NCI-H524 (cell line): ENCODE measurements around the gene LCE1B.

Experiments used
- DNase-seq, 2 experiments: peaks; one replicate each; lab custom pipeline; 2025; lab: John Stamatoyannopoulos, UW

LCE1B gene, protein sequence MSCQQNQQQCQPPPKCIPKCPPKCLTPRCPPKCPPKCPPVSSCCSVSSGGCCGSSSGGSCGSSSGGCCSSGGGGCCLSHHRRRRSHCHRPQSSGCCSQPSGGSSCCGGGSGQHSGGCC

DNA sequence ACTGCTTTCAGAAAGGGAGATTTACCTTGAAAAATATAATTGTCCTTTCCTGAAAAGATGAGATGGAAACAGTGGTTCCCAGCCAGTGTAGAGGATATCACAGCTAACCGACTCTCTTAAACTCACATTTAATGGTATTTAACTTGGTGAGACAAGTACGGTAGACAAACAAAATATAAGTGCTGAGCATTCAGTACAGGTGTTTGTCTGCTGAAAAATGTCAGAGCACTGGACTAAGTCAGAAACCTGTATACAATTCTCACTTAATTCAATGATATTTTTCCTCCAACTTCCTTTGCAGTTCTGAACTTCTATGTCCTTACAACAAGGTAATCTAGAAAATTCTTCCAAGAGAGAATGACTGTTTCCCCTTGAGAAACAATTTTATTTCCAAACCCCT lies at the start of gene LCE1B:
Gene LCE1B, plus strand, starts transcription at position 301 of the 400 bp plus-strand sequence. CDS start 476 bp downstream, outside the sequence.
- no peak for DNase-seq

DNA sequence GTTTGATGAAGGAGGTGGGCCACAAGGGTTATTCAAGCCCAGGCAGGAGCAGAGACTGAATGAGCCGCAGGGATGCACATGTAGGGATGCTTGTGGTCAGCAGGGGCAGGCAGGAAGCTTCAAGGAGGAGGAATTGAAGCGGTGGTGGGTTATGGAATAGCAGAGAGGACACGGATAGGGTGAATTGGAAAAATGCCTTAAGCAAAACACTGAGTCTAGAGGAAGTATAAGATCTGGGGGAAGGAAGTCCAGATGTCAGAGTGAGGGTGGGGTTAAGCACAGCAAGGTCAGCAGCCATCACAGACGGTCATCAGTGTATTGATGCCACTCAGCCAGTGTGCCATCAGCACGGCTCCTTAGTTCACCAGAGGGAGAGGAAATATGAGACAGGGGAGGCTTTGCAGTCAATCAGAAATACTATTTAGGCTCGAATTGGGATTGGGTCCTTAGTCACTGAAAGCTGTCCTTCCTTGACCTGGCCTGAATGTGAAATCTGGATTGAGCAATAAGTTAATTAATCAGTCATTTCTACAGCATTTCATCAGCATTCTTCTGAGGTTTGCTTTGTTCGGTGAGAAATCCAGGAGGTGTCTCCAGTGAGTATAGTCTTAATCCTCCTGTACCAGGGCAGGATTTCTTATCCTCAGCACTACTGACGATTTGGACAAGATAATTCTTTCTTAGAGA lies 42.8 kb upstream of the LCE1B start:
- no peak for DNase-seq

DNA sequence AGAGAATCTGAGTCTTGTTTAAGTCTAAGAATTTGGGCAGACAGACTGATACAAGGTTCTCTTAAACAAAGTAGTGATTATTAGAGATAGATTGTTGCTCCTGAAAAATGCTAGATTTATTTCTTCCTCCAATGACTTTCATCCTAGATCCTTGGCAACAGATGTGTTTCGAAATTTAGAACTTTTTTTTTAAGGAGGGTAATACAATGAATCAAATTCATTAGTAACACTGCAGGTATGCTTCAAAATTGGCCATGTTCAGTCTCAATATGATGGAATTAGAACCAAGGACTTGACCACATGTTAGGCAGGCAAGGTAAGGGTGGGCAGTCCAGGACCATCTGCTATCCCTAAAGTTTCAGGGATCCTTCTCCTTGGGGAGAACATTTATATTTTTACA lies 41.4 kb upstream of the LCE1B start:
- DNase-seq = no peak

DNA sequence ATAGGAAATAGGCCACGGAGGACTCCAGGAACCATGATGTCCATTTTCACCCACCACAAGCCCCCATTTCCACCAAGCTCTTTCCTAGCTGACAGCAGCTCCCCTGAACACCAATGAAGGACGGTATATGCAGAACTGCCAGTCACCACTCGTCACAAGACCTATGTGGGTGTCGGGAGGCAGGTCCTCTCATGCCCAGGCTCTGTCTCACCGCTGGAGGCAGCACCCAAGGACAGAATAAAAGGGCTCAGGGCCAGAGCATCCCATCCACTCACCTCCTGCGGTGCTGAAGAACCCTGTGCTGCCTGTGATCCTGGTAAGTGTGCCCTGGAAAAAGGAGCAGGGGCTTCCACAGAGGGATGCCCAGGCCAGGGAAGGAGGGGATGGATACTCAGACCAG lies 36.9 kb upstream of the LCE1B start, which contains the start of gene LCE1F:
Gene LCE1F, plus strand, starts transcription at position 266 of the 400 bp plus-strand sequence. CDS start 1,232 bp downstream, outside the sequence.
- no peak for DNase-seq

DNA sequence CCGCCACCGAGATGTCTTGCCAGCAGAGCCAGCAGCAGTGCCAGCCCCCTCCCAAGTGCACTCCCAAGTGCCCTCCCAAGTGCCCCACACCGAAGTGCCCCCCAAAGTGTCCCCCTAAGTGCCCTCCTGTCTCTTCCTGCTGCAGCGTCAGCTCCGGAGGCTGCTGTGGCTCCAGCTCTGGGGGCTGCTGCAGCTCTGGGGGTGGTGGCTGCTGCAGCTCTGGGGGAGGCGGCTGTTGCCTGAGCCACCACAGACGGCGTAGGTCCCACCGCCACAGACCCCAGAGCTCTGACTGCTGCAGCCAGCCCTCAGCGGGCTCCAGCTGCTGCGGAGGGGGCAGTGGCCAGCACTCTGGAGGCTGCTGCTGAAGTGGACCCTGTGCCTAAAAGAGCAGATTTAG lies 35.4 kb upstream of the LCE1B start:
- no peak for DNase-seq

DNA sequence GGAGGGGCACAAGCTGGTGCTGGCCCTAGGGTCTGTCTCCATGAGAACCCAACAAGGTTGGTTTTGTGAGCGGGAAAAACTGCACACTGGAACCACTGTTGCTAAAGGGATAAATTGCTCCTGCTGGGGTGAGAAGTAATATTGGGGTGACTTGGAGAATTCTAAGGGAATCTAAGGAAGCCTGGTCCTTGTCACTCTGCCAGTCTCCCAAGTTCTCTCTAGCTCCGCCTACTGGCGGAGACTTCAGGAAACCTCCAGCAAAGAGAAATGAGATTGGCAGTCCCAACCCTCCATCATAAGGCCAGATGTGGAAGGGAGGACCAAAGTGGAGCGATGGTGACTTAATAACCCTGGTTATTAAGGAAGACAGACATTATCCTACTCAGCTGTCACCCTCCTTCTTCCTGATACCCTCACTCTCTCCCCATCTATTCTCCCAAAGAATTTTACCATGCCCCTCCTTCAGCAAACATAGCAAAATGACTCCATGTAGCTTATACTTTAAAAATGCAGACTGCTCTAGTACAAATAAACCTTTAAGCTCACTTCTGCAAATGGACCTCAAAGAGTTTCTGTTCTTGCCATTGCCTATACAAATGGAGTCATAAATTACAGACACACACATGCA lies 34.1 kb upstream of the LCE1B start:
- no peak for DNase-seq

DNA sequence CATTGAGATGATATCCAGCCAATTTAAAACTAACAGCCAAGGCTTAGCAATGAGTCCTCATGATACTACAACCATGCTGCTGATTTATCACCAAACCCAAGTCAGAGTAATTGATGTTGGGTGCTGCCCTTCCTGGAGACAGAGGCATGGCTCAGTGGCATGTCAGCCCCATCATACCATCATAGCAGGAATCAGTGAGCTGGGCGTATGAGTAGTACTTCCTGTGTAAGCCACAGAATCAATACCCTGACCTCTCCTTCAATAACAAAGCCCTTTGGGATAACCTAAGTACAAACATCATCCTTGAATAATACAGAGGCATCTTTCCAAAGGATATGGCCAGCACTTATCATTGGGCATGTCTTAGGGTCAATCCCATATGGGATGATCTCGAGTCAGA lies 28.7 kb upstream of the LCE1B start:
- DNase-seq = no peak

DNA sequence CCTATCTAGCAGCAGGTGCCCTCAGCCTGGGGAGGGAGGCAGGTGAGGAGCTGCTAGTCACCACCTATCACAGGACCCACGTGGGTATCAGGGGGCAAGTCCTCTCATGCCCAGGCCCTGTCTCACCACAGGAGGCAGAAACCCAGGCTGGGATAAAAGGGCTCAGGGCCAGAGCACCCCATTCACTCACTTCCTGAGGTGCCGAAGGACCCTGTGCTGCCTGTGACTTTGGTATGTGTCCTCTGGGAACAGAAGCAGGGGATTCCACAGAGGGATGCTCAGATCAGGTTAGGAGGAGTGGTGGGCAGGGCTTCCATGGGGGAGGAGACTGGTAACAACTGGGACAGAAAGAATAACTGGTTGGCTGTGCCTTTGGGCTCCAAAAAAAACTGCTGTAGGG lies 25.7 kb upstream of the LCE1B start, which contains the start of gene LCE1E:
Gene LCE1E, plus strand, starts transcription at position 181 of the 400 bp plus-strand sequence. CDS start 1,043 bp downstream, outside the sequence.
- DNase-seq = no peak

DNA sequence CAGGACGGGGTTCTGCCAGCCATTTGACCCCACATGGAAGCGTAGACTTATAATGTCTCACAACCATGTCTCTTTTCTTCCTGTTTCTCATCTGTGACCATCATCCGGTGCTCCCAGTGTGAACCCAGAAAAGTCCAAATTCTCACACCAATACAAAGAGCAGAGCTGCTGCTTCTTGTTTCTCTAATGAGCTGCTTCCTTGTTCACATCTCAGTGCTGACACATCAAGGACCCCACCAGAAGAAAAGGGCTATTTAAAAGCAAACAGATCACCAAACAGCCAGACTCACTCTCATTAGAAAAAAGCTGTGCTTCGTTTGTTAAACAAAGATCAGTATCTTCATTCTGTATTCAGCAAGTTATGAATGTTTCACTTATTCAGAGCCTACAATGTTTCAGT lies 16.1 kb upstream of the LCE1B start:
- DNase-seq = no peak

DNA sequence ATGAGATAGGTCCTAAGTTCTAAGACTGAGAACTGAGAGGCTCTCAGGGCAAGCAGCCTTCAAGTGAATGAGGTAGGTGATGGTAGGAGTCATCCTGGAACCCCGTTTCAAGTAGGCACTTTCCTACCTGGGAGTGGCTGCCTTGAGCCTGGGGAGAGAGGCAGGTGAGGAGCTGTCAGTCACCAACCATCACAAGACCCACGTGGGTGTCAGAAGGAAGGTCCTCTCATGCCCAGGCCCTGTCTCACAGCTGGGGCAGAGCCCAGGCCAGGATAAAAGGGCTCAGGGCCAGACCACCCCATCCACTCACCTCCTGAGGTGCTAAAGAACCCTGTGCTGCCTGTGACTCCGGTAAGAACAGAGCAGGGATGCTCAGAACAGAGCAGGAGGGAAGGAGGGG lies 15.3 kb upstream of the LCE1B start, which contains the start of gene LCE1D:
Gene LCE1D, plus strand, starts transcription at position 301 of the 400 bp plus-strand sequence. CDS start 1,074 bp downstream, outside the sequence.
- no peak for DNase-seq

DNA sequence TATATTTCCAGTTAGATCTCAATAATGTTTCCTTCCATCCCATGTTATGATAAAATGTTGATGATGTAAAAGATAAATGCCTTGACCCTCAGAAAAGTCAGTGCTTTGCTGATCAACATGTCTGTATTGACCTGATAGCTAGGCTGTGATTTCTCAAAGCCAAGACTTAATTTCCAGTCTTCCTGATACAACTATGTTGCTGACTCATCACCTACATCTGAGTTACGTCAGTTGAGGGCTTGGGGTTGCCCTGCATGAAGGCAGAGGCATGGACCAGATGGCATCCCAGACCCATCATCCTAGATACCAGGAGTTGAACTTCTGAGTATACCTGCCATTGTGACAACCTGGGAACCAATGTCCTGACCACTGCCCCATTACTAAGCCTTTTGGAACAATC lies 10.4 kb upstream of the LCE1B start:
- no peak for DNase-seq

DNA sequence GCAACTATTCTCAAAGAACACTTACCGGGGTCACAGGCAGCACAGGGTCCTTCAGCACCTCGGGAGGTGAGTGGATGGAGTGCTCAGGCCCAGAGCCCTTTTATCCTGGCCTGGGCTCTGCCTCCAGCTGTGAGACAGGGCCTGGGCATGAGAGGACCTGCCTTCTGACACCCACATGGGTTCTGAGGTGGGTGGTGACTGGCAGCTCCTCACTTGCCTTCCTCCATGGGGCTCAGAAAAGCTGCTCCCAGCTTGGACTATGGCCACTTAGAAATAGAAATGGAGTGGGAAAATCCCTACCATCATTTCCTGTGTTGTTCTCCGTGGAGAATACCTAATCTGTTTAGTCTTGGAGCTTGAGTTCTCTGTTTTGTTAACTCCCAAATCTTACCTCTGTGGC lies 5.2 kb upstream of the LCE1B start, which contains the start of gene LCE1C:
Gene LCE1C, minus strand, starts transcription at position 76 of the 400 bp plus-strand sequence. CDS start 1,173 bp downstream, outside the sequence.
- DNase-seq = no peak

DNA sequence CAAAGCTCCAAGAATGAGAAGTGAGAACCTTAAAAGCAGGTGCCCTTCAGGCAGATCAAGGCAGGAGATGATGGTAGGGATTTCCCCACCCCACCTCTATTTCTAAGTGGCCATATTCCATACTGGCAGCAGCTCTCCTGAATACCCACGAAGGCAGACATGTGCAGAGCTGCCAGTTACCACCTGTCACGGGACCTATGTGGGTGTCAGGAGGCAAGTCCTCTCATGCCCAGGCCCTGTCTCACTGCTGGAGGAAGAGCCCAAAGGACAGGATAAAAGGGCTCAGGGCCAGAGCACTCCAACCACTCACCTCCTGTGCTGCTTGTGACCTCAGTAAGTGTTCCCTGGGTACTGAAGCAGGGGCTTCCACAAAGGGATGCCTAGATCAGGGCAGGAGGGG lies 721 bp upstream of the LCE1B start:
- DNase-seq = no peak

DNA sequence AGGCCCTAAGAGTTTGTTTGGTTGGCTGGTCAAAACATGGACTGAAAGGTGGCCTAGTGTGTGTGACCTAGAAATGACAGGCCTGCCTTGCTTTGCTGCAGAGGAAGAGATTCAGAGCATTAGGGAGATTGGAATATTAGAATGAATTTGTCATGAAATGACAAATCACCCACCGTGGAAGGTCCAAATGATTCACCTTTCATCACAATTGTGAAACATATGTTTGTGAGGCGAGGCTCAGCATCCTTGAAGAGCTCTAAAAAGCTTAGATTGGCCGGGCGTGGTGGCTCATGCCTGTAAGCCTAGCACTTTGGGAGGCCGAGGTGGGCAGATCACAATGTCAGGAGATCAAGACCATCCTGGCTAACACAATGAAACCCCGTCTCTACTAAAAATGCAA lies 5.5 kb downstream of the LCE1B start:
- no peak for DNase-seq

DNA sequence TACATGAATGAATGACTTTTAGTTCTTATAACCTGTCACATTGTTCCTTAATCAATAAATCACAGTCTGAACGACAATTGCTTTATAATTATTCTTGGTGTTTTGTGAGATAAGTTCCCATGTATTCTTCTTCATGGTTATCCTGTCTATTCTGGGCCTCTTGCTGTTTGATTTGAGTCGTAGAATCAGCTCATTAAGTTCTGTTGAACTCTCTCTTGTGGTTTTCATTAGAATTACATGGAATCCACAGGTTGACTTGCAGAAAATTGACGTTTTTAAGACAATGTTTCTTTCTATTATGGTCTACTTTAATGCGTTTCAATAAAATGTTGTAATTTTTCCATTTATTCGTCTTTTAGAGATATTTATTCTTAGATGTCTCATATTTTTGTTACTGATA lies 11.5 kb downstream of the LCE1B start:
- no peak for DNase-seq

DNA sequence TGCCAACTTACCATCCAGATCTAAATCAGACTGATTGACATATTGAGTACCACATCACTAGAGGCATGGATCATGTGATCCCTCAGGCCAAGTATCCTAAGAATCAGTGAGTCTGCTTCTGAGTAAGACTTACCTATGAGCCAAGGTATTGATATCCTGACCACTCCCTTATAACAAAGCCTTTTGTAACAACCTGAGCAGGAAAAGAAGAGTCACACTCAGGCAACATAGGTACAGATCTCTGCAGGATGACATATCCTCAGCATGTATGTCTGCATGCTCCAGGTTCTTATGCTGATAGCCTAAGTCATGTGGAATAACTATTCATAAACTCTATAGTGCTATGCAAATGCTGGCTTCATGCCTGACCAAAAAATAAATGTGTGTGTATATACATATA lies 13.2 kb downstream of the LCE1B start:
- DNase-seq = no peak

DNA sequence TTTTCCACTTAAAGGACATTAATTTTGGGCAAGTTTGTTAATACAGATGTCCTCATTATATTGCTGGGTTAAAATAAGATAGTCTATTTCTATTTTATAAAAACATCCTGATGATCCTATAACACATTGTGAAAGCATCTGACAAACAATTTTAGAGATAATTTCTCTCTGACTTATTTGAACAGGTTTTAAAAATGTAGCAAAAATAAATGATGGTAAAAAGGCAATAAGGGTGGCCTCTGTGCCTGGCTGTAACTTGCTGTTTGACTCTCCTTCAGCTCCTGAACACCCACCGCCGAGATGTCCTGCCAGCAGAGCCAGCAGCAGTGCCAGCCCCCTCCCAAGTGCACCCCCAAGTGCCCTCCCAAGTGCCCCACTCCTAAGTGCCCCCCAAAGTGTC lies 15.4 kb downstream of the LCE1B start, which contains the start of gene LCE1A:
Gene LCE1A, plus strand, starts transcription at position 301 of the 400 bp plus-strand sequence. Its CDS starts 0 bp downstream, at position 301.
- no peak for DNase-seq

DNA sequence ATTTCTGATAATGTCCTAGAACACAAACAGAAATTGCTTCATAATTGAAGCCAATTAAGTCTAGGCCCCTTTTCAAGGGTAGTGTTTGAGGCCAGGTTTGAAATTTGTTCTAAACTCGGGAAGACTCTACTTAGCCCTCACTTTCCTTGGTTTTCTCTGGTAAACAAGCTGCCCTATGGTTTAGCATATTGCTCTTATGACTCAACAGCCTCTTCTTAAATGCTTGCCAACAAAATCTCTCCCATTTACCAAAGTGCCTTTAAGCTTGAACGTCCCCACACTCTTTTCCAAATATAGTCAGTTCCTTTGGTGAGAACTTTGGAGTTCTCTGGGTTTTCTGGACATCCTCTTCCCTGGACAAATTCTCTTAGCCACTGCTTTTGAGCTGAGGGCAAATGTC lies 25.1 kb downstream of the LCE1B start:
- no peak for DNase-seq

DNA sequence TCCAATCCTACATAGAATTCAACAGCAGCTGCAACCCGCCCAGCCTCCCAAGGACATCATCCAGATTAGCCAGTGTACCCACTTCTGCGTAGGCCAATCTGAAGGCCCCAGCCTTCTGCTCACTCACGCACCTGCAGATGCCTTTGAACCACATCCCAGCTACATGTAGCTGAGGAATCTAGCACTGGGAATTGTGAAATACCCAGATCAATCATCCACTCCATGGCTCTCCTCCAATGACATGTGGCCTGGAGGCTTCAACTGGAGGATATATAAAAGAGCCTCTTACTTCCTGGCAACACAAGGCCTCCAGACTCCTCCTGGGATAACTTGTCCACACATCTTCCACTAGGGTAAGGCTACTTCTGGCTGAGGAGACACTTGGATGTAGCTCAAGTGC lies 30.8 kb downstream of the LCE1B start, which contains the start of gene LCE6A:
Gene LCE6A, plus strand, starts transcription at position 301 of the 400 bp plus-strand sequence. CDS start 665 bp downstream, outside the sequence.
- DNase-seq = no peak

DNA sequence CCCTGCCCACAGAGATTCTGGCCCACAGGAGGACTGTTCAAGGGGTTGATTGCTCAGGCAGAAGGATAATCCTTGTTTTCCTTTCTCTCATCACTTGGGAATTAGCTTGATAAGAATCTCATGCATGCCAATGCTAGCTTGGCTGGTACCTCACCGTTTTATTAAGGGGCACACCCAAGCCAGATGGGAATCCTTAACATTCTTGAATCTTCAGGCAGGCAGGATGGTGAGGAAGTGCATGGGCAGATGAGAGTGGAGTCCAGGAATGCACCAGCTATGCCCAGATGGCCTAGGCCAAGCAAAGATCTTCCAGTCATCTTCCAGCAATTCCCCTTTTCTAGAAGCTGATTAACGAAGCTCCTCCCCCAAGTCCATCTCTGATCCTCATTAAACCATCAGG lies 43.9 kb downstream of the LCE1B start:
- no peak for DNase-seq

DNA sequence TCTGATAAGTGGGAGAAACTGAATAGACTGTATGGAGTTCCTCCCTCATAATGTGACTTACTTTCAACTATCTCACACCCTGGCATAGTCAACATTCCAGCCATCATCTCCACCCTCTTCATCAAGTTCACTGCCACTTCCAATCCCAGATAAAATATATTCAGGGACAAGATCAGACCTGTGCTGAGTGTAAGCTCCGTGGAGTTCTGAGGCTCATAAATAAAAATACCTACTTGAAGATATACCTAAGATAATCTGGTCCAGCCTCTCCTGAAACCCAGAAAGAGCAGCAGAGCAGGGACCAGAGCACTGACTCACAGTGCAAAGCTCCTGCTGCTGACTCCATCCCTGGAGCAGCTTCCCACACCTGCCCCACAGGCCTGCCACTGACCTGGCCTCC lies 46.3 kb downstream of the LCE1B start:
- no peak for DNase-seq

DNA sequence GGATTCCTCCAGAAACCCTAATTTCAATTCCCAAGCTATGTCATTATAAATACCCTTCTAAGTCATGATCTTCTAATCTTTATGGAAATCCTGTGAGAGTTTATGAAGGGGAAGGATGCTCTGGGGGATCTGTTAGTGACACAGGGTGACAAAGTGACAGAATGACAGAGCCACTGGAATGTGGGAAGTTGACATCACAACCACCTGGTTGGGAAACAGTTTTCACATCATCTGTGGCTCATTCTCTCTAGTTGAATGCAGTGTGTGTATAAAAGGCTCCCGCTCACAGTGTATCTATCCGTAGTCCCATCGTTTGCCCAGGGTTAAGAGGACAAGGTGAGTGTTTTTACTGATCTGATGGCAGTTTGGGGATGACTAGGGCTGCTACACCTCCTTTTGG lies 47.9 kb downstream of the LCE1B start, which contains the start of gene LCE7A:
Gene LCE7A, plus strand, starts transcription at position 301 of the 400 bp plus-strand sequence. CDS start 702 bp downstream, outside the sequence.
- no peak for DNase-seq

DNA sequence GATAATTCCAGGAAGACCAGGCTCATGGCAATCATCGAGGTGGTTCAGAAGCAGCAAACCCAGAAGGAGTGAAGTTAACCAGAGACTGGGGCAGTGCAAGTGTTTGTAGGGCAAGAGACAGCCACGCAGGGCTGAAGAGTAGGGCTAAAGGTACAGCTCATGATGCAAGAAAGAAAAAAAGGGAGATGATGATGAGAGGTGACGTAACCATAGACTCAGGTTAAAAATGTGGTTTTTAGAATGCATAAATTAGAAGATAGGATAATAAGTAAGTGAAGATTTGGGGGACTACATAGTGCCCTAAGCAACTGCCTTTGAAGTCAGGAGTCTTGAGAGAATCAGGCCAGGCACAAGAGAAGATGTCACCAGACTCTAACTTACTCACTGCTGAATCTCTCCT lies 48.4 kb downstream of the LCE1B start:
- DNase-seq = no peak
